NCI-H2196 (cell line): ENCODE results near the gene CFAP45.
A peak's percentile ranks its signal among the peaks of the same experiment; 100 is the strongest.

ENCODE experiments used
- DNase-seq: peaks from one replicate; lab custom pipeline; 2025; ENCODE audit not compliant: unreplicated experiment; lab: John Stamatoyannopoulos, UW

The CFAP45 gene

DNA sequence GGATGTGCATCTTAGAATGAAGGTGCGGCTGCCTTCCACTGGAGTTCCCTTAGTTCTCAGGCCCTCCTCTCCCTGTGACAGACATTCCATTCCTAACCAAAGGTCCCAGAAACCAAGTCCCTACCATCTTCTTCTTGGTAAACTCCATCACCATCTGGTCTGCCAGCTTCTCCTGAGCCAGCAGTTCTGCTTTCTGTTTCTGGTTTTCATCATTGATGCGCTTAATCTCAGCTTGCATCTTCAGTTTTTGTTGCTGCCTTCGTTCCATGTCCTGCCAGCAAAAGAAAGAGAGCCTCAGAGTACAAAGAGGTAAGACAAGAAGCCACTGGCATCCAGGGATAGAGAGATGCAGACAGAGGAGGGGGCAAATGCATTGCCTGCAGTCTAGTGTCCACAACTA is 19.5 kb downstream of the CFAP45 start:
- no peak for DNase-seq

DNA sequence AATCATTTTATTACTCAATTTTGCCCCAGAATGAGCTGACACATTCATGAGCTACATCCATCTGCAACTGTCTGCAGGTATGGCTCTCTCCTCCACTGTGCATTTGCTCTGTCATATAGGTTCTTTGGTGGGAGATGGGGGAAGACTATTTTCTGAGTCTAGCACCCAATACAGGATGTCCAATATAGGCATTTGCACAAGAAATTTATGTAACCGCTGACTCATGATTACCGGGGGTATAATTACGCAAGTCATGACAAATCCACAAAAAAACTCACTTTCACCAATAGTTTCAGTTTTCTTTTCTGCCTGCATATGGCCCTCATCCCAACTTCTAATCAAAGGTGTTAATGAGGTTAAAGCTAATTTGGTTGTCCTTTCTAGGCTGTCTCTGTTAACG is 20.0 kb downstream of the CFAP45 start:
- DNase-seq, result no peak

DNA sequence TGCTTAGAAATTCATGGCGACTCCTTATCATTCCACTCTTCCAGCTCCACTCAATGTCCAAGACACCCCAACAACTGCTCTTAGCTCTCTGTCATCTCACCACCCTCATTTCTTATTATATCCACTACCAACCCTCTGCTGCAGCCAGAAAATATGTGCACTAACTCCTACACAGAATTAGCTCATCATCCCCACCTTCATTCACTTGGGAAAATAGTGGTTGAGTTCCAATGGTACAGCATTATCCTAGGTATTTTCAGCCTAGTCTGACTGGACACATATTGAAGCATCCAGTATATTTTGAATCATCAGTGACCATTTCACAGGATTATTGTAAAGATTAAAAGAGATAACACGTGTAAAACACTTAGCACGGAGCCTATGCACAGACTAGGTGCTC is 20.8 kb downstream of the CFAP45 start:
- no peak for DNase-seq

DNA sequence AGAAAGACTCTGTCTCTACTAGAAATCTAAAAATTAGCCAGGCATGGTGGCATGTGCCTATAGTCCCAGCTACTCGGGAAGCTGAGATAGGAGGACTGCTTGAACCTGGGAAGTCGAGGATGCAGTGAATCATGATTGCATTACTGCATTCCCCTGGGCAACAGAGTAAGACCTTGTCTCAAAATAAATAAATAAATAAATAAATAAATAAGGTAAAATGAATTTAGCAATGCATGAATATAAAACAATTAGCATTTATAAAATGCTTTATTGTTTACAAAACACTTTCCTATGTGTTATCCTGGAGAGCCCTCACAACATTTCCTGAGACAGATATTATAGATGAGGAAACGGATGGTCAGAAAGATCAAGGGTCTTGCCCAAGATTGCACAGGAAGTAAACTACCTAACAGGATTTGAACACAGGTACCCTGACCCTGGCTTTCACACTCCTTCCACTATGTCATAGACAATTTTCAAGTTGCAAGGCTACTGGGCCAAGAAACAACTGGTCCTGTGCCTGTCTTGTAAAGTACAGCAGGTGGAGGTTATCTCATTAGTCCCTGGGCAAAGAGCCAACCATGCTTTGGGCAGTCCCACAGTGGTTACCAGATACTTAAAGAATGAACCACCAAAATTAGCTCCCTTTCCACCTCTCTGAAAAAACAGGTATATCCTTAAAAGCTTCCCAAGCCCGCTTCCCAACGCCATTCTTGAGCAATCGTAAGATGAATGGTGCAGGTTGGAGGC is 22.1 kb downstream of the CFAP45 start:
- DNase-seq, result peak; percentile 44

DNA sequence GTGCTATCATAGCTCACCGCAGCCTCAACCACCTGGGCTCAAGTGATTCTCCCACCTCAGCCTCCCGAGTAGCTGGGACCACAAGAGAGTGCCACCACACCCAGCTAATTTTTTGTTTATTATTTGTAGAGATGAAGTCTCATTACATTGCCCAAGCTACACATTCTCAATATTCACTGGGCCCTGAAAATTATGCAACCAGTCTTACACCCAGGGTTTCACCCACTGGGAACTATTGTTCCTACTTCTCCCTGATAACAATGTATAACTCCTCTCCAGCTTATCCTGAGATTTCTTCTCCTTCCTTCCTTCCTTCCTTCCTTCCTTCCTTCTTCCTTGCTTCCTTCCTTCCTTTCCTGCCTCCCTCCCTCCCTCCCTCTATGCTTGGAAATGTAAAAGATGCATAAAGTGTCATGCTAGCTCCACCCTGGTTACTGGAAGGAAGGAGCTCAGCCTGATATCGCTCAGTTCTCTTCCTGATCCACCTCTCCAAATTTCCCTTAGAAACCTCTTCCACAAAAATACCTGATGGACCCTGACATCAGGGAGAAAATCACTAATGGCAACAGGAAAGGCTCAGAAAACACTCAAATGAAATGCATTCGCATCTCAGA is 26.3 kb downstream of the CFAP45 start:
- no peak for DNase-seq

DNA sequence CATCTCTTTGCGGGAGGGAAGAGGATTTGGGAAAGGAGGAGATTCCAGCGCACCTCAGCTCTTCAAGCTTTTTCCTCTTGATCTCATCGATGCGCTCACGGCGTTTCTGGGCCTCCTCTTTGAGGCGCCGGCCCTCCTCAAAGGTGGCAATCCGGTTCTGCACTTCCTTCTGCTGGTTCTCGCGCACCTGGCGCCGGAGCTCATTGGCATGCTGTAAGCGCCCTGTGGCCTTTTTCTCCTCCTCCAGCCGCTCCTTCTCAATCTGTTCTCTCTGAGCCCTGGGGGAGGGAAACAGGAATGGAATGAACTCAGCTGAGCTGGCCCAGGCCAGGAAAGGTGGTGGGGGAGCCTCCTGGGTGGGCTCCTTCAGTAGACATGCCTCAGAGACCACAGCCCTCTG is 27.1 kb downstream of the CFAP45 start:
- DNase-seq, result no peak

DNA sequence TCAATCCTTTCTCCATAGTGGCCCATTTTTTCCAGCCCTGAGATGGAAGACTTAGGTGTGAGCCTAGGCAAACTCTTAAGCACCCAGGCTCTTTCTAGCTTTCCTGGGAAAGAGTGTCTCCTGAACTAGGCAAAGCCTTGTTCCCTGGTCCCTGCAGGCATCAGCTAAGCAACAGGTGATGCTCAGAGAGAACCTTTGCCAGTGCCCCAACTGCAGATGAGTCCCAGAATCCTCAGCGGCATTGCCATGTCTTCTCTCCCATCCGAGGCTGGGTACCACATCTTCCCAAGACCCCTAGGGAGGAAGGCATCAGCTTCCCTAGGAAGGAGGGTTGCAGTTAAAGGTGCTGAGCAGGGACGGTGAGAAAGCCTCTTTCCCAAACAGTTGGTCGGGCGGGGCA is 29.3 kb downstream of the CFAP45 start:
- DNase-seq, result no peak

DNA sequence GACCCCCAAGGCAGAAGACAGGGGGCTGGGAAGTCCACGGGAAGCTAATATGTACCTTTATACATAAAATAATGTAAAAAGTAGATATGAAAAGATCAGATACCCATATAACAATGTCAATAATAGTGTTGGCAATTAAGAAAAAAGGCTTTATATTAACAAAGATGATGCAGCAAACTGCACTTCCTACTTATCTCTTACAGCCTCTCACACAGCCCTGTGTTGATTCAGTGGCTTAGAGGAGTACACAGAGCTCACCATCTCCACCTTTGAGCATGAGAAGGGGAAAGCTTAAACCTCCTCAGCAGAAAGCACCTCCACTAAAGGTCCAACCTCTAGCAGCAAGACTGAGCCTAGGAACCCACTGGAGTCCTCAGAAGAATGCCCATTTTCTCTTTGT is 30.4 kb downstream of the CFAP45 start:
- DNase-seq, result no peak

DNA sequence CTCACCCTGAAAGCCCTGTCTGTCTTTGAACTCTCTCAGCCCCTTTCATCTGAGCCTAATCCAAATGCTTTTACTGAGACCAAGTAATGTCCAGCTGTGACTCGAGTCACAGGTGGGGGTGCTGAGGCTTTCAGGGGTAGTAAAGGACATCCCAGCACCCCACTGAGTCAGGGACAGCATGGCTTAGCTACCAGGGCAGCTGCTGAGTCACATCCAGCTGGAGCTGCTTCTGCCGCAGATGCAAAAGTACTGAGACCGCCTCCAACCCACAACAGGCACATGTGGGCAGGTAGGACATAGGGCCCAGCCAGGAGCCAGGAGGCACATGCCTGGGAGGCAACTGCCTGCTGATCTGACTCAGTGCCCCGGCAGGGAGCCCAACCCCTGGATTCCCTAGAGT is 30.8 kb downstream of the CFAP45 start:
- DNase-seq, result no peak

DNA sequence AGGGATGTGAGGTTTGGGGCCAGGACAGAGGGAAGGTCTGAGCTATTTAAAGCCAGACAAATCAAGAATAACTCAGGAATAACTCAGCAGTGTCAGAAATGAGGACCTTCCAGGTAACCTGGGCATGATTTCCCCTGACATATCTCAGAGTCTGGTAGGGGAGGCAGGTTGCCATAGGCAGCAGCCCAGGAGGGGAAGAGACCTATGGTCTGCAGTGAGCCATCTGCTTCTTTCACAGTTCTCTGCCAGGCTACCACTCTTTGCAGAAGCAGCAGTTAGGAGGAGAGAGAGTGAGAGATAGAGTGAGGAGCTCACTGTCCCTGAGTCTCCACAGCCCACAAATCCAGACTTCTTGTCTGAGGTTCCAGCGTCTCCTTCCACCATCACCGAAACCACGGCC is 31.2 kb downstream of the CFAP45 start:
- no peak for DNase-seq

DNA sequence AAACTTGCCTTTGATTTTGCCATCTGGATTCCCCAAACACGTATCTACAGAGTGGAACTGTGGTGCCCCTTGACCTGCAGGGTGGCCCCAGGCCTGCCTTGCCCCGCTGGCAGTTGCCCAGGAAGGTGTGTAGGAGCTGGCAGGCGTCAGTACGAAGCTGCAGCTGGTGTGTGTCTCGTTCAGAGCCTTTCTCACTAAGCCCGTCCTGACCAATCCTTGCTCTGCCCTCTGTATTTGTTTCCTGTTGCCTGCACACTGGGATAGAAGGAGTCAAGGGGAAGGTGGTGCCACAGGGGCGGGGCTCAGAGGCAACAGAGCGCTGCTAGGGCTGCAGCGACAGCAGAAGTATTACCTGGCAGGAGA is 32.3 kb downstream of the CFAP45 start:
- peak; percentile 93 for DNase-seq

DNA sequence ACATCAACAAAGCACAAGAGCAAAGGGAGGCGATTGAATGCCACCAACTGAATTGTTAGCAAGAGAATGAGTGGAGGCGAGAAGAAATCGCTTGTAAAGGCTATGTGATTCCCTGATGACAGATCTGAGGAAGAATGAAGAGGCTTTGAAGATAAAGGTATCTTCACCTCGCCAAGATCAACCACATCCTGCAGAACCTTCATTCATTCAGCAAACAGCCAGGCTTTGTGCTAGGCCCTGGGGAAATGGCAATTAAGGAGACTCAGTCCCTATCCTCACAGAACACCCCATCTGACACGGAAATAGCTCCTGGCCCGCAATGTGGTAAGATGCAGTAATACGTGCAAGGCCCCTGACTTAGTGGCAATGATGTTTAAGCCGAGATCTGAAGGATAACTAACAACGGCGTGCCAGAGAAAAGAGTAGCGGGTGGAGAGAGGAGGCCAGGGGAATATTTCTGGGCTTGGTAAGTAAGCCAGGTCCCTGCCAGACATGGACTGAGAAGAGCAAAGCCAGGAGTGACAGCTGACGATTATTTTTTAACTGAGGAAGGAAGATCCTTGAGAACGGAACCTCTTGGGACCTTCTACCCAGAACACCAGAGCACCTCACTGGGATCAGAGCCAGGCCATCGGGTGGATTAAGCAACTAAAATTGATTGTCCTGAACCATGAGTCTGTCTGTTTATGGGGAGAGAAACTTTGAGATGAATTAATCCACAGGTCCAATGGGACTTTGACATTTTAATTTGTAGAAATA is 32.9 kb downstream of the CFAP45 start:
- peak; percentile 70 for DNase-seq

DNA sequence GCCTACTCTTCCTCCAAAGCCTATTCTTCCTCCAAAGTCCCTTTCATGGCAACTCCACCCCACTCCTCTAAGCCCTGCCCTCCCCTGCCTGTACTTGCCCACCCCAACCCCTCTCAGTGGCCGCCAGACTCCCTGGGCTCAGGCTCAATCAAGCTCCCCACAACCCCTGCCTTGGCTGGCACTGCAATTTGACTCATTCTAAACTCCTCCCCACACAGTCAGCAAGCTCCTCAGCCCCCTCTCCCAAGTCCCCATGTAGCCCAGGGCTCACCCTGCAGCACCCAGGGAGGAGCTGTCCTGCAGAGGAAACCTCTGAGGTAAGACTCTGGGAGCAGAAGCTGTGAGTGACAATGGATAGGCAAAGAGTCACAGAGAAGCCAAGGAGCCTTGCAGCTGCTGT is 33.9 kb downstream of the CFAP45 start:
- DNase-seq, result no peak

DNA sequence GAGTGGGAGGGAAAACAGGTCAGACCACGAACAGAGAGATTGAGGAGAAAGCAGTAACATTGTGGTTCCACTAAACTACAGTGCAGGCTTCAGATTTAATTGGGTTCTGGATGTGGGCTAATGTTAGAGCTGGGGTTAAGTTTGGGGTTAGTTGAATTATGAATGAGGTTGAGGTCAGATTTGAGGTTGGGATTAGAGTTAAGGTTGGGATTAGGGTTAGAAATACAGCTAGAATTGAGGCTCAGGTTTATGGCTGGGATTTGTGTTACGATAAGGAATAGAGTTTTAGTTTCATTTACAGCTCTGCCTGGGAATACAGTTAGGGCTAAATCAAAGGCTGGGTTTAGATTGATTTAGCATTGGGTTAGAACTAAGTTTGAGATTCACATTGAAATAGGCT is 35.7 kb downstream of the CFAP45 start:
- no peak for DNase-seq

DNA sequence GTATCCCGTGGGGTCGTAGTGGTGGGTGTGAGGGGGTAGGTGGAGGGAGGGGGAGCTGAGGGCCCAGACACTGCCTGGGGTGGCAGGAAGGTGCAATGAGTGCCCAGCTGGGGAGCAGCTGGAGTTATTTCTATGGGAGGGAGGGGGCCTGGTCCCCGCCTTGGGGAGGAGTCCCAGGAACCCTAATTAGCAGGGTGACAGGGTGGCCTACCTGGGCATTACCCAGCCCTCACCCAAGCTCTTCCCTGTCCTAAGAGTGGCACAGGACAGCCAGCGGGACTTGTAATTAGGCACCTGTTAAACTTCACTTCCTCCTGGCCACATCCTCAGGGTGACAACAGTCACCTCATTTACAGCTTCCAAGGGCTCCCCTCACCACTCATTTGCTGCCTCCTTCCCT is 37.4 kb downstream of the CFAP45 start, which contains the start of gene VSIG8:
Gene VSIG8, minus strand, starts transcription at position 101 of the 400 bp plus-strand sequence. CDS start 136 bp downstream, outside the sequence.
- no peak for DNase-seq

DNA sequence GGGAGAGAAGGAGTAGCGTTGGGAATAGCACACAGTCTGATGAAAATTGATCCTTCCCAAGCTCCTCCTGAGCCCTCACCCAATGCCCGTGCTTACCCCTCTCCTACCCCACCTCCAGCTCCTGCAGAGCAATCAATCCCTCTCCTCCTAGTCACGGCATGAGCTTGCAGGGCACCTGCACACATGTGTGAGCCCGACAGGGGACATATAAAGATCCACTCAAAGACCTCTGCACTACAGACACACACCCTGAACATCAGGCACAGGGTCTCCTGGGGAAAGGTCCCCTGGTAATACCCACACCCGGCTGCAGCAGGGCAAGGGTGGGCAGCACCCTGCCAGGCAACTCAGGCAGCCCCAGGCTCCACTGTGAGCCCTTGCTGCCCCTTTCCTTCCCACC is 37.9 kb downstream of the CFAP45 start:
- no peak for DNase-seq

DNA sequence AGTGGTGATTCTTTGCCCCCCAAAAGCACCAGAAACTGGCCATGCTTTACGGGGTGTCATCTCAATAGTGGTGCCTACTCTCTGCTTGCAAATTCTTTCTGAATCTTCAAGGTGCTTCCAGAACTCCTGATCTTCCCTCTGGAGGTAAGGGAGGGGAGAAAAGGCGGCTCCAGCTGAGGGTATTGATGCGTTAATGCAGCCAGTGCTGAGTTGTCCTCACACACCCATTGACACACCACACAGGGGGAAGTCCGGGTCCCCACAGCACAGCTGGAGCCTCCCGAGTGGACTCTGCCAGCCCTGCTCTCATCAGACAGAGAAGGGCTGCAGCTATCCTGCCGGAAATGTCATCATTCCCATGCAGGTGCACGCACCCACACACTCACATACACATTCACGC is 38.7 kb downstream of the CFAP45 start:
- no peak for DNase-seq

DNA sequence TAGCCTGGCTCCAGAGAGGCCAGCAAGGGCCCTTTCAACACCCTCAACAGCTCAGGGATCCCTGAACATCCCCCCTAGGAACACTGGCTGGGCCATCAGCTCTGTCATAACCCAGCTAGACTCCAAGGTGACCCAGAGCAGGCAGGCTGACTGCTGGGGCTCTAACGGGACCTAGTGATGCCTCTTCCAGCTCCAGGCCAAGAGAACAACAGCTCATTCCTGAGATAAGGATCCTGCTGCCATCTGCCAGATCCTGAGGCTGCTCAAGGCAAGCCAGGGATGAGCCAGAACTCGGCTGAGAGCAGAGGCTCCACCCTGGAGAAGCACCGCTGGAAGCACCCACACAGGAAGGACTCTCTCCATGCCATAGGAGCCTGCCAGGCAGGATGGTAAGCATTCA is 39.5 kb downstream of the CFAP45 start:
- DNase-seq, result no peak

DNA sequence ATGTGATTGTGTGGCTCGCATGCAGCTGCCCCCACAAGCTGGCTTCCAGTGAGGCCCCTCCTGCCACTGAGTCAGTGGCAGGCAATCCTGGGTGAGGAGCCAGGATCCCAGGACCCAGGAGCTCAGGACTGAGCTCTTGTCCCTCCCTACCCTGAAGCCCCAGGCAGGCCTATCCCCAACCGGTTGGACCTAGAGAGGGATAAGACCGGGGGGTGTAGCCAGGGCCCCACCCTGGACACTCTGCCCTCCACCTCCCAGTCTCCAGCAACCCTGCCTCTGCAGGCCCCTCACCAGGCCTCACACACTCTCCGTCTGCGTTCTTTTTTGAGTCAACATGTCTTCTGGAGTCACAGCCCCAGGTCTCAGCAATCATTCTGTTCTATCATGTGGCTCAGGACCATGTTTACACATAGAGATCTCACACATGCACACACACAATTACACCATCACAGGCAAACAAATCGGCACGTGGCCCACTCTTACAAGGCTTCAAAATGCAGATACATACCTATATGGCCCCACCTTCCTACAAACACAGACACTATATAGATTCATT is 40.1 kb downstream of the CFAP45 start:
- no peak for DNase-seq

DNA sequence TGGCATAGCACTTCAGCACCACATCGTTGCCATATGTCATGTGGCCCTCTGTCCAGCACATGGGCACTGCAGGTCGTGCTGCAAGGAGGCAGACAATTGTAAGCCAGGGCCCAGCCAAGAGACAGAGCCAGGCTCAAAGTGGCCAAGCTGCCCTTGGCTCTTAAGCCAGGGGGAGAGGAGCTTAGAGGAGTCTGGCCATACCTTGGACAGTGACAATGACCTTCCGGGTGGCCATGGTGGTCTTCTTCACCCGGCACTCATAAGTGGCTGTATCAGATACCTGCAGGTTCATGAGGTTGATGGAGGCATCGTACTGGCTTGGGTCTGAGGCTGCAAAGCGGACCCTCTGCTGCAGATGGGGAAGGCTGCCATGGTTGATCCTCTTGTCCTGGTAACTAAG is 42.1 kb downstream of the CFAP45 start:
- no peak for DNase-seq

DNA sequence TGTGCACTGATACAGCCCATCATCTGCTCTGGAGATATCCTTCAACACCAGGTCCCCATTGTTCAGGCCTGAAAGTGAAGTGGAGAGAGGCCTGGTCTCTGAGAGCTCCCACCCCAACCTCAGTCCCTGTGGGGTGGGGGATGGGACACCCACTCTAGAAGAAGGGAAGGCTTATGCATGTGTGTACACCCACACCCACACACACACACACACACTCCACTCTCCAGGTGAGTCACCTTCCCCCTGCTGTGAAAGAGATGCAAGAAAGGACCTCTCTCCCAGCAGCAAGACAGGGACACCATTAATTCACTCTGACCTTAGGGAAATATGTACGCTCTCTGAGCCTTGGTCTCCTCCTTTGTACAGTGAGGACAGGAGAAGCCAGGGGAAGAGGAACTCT is 43.4 kb downstream of the CFAP45 start:
- no peak for DNase-seq

DNA sequence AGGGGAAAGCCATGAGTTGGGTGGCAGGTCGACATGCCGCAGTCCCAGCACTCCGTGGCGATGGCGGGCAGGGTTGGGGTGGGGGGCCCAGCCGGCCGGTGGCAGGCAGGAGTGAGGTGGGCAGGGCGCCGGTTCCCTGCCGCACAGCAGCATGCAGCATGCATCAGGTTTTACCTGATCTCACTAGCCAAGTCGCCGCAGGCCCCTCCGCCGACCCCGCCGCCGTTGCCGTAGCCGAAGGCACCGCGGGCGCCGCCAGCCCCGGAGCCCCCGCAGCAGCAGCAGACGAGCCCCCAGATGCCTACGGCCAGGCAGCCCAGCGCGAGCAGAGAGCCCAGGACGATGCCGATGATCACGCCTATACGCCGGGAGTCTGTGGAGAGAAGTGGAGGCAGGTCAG is 44.3 kb downstream of the CFAP45 start:
- DNase-seq, result no peak
